HG03571 (cell line): ENCODE results near the gene RFC3.
"Not testable (repeated sequence)": the region's sequence is repeated elsewhere in the genome, so short reads cannot be mapped to it uniquely, and the experiment has no call there.

ENCODE experiments used
- ATAC-seq: cut with Tn5 transposase; IDR thresholded peaks from one replicate; pipeline ENCODE4 v1.9.1; 2021; ENCODE audit not compliant: unreplicated experiment

RFC3 gene

DNA sequence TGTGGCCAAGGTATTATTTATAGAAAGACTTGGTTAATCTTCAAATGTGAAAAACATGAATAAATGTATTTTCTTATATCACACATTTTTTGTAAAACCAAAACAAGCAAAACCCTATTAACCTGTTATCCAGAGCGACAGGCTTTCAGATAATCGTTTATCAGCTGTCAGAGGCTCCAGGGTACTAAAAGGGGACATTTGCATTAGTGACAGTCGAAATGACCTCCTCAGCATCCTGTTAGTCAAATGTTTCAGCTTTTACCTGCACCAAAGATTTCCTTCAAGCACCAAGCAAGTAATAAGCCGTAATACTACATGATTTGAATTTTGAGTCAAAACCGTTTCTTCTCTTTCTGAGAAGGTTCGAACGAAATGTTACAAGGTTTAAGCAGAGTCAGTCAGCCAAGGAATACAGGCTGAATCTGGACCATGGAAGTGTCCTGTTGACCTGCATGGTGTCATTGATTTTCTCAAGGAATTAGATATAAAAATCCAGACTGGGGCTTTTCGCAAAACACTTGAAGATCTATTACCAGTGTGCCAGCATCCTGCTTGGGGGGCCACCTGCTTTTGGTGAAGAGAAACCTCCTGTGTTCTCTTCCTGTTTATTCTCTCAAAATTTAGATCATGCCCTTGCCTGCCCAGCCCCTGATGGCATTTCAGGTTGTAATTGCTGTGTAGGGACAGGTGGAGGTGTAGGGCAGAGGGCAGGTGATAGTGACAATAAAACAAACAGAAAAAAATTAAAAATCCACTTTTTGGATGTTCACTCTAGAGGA is 11.3 kb upstream of the RFC3 start:
- ATAC-seq = no peak

DNA sequence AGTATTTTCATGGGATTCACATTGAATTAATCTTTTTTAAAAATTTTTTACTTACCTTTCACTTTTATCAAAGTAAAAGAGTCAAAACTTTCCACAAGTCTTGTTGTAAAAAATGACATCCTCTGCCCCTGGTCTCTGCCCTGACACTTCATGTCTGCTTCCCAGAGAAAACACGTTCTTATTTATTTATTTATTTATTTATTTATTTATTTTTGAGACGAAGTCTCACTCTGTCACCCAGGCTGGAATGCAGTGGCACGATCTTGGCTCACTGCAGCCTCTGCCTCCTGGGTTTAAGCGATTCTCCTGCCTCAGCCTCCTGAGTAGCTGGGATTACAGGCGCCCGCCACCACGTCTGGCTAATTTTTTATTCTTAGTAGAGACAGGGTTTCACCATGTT is 5.1 kb upstream of the RFC3 start:
- not testable (repeated sequence) for ATAC-seq

DNA sequence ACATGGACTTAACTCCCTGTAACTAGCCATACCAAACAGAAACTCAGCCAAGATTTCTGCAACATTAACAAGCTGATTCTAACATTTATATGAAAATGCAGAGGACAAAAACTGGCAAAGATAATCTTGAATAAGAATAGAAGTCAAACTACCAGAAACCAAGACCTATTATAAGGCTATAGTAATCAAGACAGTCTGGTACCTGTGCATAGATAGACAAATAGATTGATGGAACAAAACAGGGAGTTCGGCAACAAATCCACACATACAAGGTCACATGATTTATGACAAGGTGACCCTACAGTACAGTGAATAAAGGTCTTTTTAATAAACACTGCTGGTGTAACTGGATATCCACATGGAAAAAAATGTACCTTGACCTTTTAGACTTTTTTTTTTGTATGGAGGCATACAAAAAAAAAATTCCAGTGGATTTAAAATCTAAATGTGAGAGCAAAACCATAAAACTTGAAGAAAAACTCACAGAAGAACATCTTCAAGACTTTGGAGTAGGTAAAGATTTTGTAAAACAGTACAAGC is 2.9 kb upstream of the RFC3 start:
- no peak for ATAC-seq

DNA sequence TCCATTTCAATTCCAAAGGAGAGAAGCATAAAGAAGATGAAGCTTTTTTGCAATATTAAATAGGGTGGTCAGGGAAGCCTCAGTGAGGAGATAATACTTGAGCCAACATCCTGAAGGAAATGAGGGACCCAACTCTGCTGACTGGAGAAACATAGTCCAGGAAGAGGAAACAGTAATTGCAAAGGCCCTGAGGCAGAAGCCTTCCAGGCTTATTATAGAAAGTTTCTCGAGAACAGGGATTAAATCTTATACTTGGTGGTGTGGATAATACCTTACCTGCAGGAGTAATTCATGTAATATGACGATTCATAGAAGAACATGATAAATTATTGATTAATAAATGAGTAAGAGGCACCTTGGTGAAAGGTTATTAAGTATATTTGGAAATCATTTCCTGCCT is 1.0 kb upstream of the RFC3 start:
- no peak for ATAC-seq

DNA sequence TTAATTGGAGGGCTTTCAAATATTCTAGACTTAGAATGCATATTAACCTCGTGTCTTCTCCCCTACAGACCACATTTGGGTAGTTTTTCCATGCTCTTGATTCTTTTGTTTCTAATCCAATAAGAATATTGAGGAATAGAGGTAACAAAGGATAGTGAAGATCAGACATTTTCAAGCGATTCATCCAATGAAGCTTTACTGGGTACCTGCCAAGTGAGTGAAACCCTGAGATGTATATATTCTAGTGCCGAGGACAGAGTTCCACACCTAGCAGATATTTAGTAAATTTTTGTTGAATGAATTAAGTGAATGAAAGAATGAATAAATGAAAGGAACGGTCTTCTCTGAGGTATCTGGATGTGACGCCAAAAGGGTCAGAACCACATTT is 442 bp upstream of the RFC3 start:
- ATAC-seq = peak; percentile 1

DNA sequence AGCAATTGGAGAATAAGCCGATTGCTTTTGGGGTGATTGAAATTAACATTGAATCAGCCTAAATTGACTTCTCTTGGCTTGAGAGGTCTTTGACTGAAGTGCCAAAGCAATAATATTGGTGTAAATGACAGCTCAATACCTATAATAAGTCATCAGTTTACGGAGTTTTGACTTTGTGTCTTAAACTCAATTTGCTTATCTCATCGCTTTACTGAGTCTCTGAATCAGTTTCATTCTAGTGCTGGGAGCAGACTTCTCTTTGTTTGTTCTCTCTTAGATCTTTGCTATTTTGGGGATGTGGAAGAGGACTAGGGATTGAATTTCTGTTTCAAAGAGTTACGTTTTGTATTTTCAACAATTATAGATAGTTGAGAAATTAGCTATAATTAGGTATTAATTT is 7.1 kb downstream of the RFC3 start:
- ATAC-seq = no peak

DNA sequence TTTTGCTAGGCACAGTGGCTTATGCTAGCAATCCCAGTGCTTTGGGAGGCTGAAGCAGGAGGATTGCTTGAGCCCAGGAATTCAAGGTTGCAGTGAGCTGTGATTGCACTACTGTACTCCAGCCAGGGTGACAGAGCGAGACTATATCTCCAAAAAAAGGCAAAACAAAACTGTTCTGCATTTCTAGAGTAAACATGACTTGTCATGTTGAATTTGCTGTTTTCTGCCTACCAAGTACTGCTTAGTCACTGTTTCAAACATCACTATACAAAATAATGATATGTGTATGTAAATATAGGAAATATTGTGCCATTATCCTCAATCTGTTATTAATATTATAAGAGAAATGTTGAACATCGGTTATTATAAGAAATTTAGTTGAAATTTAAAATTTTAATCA is 9.2 kb downstream of the RFC3 start:
- ATAC-seq = no peak

DNA sequence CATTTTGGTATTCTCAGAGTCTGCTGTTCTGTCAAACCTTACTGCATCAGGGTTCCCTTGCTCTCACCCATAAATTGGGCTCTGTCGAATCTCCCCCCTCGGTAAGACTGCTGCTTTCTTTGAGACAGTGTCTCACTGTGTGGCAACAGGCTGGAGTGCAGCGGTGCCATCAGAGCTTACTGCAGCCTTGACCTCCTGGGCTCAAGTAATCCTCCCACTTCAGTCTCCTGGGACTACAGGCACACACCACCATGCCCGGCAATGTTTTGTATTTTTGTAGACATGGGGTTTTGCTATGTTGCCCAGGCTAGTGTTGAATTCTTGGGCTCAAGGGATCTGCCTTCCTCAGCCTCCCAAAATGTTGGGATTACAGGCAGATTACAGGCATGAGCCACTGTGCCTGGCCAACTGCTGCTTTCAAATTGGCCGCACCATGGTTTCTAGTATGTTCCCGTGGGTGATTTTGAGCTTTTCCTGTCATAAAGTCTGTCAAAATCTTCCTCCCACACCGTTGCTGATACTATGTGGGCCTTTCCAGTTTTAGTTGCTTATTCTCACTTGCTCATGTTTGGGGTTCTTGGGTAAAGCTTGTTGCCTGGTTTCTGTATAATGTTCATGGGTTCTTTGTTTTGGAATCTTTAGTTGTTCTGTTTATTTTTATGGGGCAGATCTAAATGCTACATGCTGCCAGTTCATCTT is 10.6 kb downstream of the RFC3 start:
- no peak for ATAC-seq

DNA sequence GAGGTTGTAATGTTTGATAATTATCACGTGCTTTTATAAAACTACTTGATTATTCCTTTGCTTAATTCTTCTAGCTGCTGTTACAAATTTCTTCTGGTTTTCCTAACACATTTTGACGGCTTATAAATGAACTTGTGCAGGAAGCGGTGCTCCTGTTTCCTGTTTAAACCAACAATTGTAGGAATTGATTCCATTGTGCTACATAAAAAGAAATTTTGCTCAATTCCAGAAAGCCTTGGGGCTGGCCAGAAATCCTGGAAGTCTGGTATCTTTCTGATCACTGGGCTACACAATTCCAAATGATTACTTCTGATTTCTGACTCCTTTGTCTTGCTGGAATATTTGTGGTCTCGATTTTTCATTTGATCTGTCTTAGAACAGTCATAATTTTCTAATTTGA is 14.9 kb downstream of the RFC3 start:
- ATAC-seq = no peak

DNA sequence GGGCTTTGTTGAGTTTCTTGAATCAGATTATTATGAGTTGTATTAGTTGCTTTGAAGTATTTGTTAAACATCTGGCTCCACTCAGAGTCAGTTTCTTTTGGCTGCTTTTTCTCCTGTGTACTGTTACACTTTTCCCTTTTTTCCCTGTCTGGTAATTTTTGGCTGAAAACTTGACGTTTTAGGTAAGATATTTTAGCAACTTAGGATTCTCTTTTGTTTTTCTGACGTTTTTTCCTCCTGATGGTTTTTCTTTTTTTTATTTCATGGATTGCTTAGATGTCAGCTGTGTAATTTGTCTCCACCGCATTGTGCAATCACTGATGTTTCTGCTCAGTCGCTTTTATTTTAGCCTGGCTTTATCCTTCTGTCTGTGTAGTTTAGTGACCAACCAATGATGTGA is 20.7 kb downstream of the RFC3 start:
- no peak for ATAC-seq

DNA sequence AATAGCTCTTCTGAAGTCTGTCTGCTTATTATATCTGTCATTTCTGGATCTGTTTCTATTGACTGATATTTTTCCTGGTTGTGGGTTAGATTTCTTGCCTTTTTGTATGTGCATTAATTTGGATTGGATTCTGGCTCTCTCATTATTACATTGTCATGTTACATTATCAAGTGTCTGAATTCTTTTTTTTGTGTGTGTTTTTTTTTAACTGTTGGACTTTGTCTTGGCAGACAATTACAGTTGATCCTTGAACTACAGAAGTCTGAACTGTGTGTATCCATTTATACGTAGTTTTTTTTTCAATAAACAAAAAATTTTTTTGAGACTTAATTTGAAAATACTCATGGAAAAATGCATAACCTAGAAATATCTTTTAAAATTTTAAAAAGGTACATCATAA is 22.5 kb downstream of the RFC3 start:
- ATAC-seq = no peak

DNA sequence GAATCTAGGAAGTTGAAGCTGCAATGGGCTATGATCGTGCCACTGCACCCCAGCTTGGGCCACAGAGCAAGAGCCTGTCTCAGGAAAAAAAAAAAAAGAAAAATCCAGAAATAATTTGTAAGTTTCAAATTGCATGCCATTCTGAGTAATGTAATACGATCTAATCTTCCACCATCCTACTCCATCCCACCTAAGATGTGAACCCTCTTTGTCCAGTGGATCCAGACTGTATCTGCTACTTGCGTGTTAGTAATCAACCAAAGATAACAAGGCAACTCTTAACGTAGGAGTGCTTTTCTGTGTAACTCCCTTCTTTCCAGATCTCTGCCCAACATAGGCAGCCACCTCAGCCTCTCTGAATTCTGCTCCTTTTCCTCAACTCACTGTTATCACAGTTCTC is 24.3 kb downstream of the RFC3 start:
- no peak for ATAC-seq

DNA sequence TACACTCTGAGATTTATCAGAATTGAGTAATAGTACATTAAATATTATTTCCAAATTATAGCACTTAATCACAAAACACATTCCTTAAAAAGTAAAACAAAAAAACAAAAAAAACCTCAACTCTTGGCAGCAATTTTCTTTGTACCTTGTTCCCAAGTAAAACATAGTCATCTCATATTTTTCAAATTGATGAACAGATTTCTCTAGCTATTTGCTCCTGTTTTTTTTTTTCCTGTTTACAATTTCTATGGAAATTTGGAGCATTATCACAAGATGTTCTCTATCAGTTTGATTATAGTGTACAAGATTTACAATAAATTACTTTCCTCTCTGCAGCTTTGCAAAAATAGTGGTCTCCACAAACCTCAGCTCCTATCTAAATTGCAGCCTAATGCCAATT is 25.0 kb downstream of the RFC3 start:
- ATAC-seq = no peak

DNA sequence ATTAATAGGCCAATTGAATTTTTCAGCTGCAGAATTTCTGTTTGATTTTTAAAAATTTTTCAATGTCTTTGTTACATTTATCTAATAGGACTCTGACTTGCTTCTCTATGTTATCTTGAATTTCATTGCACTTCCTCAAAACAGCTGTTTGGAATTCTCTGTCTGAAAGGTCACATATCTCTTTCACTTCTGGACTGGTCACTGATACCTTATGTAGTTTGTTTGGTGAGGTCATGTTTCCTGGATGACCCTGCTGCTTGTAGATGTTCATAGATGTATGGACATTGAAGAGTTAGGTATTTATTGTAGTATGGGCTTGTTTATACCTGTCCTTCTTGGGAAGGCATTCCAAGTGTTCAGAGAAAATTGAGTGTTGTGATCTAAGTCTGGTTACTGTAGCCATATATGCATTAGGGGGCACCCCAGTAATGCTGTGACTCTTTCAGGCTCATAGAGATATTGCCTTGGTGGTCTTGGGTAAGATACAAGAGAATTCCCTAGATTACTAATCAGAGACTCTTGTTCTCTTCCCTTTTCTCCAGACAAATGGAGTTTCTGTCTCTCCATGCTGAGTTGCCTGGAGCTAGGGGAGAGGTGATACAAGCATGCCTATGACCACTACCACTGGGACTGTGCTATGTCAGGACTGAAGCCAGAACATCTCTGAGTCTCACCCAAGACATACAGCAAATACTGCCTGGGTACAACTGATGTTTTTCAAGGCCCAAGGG is 27.8 kb downstream of the RFC3 start:
- no peak for ATAC-seq

DNA sequence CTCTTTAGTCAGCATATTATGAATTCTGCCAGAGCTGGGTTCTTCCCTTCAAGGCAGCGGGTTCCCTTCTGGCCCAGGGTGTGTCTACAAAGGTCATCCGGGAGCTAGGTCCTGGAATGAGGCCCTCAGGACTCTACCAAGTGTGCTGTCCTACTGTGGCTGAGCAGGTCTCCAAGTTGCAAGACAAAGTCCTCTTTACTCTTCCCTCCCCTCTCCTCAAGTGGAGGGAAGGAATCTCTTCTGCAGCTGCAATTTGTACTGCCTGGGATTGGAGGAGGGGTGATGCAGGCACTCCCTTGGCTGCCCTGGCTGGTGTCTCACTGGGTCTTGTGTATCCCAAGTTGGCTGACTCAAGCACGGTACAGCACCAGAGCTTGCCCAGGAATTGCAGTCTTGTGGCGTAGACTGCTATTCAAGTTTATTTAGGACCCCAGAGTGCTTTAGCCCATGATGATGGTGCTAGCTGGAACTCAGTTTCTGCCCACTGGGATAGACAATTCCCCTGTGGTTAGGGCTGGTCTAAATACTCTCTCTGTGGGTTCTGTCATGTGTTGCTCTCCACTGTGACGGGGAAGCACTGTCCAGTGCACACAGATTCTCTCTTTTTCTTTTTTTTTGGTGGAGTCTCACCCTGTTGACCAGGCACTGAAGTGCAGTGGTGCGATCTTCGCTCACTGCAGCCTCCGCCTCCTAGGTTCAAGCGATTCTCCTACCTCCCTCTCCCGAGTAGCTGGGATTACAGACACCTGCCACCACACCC is 28.5 kb downstream of the RFC3 start:
- no peak for ATAC-seq

DNA sequence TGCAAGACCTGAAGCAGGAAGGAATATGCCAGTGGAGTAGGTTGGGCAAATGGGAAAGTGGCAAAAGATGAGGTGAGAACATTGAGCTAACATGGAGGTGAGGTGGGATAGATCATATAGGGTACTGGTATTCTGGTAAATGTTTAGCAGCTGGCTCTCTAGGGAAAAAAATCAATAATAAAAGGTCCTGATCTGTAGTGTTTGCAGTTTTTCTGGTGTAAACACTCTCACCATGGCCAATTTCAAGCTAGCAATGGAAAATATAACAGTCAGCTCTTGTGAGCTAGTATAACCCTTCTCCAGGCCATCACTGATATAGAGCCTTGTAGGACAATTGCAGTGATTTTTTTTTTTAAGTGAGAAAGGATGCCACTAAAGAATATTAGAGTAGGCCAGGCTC is 31.3 kb downstream of the RFC3 start:
- no peak for ATAC-seq

DNA sequence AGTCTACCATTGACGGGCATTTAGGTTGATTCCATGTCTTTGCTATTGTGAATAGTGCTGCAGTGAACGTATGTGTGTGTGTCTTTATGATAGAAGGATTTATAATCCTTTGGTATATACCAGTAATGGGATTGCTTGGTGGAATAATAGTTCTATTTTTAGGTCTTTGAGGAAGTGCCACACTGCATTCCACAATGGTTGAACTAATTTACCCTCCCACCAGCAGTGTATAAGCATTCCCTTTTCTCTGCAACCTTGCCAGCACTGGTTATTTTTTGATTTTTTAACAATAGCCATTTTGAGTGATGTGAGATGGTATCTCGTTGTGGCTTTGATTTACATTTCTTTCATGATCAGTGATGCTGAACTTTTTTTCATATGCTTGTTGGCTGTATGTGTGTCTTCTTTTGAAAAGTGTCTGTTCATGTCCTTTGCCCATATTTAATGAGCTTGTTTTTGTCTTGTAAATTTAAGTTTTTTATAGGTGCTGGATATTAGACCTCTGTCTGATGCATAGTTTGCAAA is 37.5 kb downstream of the RFC3 start:
- ATAC-seq = no peak

DNA sequence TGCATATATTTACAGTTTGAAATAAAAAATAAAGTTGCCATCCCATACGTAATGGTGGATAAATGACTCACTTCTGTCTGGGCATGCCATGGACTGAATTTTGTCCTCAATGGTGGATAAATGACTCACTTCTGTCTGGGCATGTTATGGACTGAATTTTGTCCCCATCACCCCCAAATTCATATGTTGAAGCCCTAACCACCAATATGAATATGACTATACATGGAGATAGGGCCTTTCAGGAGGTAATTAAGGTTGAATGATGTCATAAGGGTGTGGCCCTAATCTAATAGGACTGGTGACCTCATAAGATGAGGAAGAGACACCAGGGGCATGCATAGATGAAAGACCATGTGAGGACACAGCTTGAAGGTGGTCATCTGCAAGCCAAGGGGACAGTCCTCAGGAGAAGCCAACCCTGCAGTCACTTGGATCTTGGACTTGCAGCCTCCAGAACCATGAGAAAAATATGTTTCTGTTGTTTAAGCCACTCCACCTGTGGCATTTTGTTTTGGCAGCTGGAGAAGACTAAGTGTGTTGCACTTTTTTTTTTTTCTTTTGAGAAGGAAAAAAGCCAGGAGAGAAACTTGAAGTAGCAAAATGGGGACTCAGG is 41.8 kb downstream of the RFC3 start:
- ATAC-seq = no peak

DNA sequence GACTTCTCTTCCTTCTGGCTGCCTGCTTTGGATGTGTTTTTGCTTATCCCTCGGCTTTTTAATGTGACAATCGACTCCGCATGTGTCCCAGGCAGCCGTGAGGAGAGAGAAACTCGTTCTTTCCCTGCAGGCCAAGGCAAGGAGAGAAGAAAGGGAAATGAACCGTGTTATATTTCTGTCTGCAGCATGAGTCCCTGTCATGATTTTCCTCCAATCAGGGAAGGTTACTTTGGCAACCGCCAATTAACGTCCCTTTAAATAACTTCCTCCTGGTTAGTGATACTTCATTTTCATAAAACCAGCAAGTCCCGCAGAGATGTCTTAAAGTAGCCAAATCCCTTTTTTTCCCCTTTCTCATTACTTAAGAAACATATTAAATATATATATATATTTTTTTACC is 42.6 kb downstream of the RFC3 start:
- no peak for ATAC-seq

DNA sequence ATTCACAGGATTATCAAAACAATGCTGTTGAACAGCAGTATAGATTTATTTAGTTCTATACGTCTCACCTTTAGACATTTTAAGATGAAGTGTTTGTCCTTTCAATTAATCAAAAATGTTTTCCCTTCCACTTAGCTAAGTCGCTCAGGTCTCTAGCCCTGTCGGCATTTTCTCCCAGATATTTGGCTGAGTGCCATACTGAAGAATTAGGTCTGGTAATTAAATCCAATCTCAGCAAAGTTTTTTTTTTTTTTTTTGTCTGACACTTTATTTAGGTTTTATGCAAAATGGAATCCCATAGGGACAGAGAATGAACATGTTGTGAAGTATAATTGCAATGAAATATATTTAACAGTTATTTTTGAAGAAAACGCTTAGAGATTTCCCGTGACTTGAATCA is 44.1 kb downstream of the RFC3 start:
- ATAC-seq = no peak
